HEK293 (cell line): Measurements from ENCODE around the gene MMP28.
A peak's percentile ranks its signal among the peaks of the same experiment; 100 is the strongest.

ENCODE experiments used
- BCL11A ChIP-seq: fragments of 450-650 bp; formaldehyde crosslinking; IDR thresholded peaks from 2 replicates; pipeline ENCODE4 v1.5.1; 2016; ENCODE audit warnings: low read depth, missing biosample characterization, missing genetic modification characterization
- BCL11B ChIP-seq: fragments of 450-650 bp; formaldehyde crosslinking; IDR thresholded peaks from 2 replicates; pipeline ENCODE4 v1.5.1; 2016; ENCODE audit warnings: low read depth, missing biosample characterization, missing genetic modification characterization
- FEZF1 ChIP-seq: fragments of 450-650 bp; formaldehyde crosslinking; IDR thresholded peaks from 2 replicates; pipeline ENCODE4 v1.5.1; 2016; ENCODE audit warnings: missing biosample characterization, missing genetic modification characterization
- GLIS1 ChIP-seq: fragments of 450-650 bp; formaldehyde crosslinking; IDR thresholded peaks from 2 replicates; pipeline ENCODE4 v1.5.1; 2016; ENCODE audit warnings: missing biosample characterization, missing genetic modification characterization
- KLF10 ChIP-seq: fragments of 450-650 bp; IDR thresholded peaks from 2 replicates; pipeline ENCODE4 v1.5.1; 2018; ENCODE audit warnings: missing biosample characterization, mild to moderate bottlenecking, missing genetic modification characterization
- KLF17 ChIP-seq: fragments of 450-650 bp; formaldehyde crosslinking; IDR thresholded peaks from 2 replicates; pipeline ENCODE4 v1.5.1; 2016; ENCODE audit warnings: missing biosample characterization, missing genetic modification characterization
- KLF8 ChIP-seq: fragments of 450-650 bp; formaldehyde crosslinking; IDR thresholded peaks from 2 replicates; pipeline ENCODE4 v1.5.1; 2016; ENCODE audit warnings: missing biosample characterization, missing genetic modification characterization
- REST ChIP-seq: fragments of 450-650 bp; formaldehyde crosslinking; IDR thresholded peaks from 2 replicates; pipeline ENCODE4 v1.5.1; 2016; ENCODE audit warnings: missing biosample characterization, missing genetic modification characterization
- SETDB1 ChIP-seq: IDR thresholded peaks from one replicate; pipeline ENCODE4 v1.6.1; 2017; ENCODE audit warnings: mild to moderate bottlenecking, low read length, moderate library complexity, mixed read lengths; ENCODE audit not compliant: insufficient read length
- SP2 ChIP-seq: fragments of 450-650 bp; formaldehyde crosslinking; IDR thresholded peaks from 2 replicates; pipeline ENCODE4 v1.5.1; 2016; ENCODE audit warnings: missing biosample characterization, missing genetic modification characterization
- ZBTB11 ChIP-seq: fragments of 450-650 bp; formaldehyde crosslinking; conservative IDR thresholded peaks from 2 replicates; pipeline ENCODE4 v1.5.1; 2016; ENCODE audit warnings: low read depth, missing biosample characterization, missing genetic modification characterization
- ZBTB20 ChIP-seq: fragments of 450-650 bp; formaldehyde crosslinking; IDR thresholded peaks from 2 replicates; pipeline ENCODE4 v1.5.1; 2016; ENCODE audit warnings: missing biosample characterization, missing genetic modification characterization
- ZBTB44 ChIP-seq: fragments of 450-650 bp; IDR thresholded peaks from 2 replicates; pipeline ENCODE4 v1.5.1; 2018; ENCODE audit warnings: missing biosample characterization, mild to moderate bottlenecking, missing genetic modification characterization
- ZBTB7A ChIP-seq: fragments of 450-650 bp; formaldehyde crosslinking; IDR thresholded peaks from 2 replicates; pipeline ENCODE4 v1.5.1; 2016; ENCODE audit warnings: low read depth, missing biosample characterization, missing genetic modification characterization
- ZFHX2 ChIP-seq: fragments of 450-650 bp; formaldehyde crosslinking; conservative IDR thresholded peaks from 2 replicates; pipeline ENCODE4 v1.5.1; 2016; ENCODE audit warnings: missing biosample characterization, missing genetic modification characterization
- ZFP3 ChIP-seq: fragments of 450-650 bp; formaldehyde crosslinking; IDR thresholded peaks from 2 replicates; pipeline ENCODE4 v1.5.1; 2016; ENCODE audit warnings: low read depth, missing biosample characterization, missing genetic modification characterization
- ZFP69B ChIP-seq: fragments of 450-650 bp; formaldehyde crosslinking; IDR thresholded peaks from 2 replicates; pipeline ENCODE4 v1.5.1; 2016; ENCODE audit warnings: missing biosample characterization, missing genetic modification characterization
- ZNF2 ChIP-seq: fragments of 450-650 bp; formaldehyde crosslinking; IDR thresholded peaks from 2 replicates; pipeline ENCODE4 v1.5.1; 2016; ENCODE audit warnings: missing biosample characterization, missing genetic modification characterization
- ZNF266 ChIP-seq: fragments of 450-650 bp; formaldehyde crosslinking; IDR thresholded peaks from 2 replicates; pipeline ENCODE4 v1.5.1; 2016; ENCODE audit warnings: missing biosample characterization, missing genetic modification characterization, low read depth
- ZNF473 ChIP-seq: fragments of 450-650 bp; formaldehyde crosslinking; IDR thresholded peaks from 2 replicates; pipeline ENCODE4 v1.5.1; 2017; ENCODE audit warnings: missing biosample characterization, missing genetic modification characterization
- ZNF518A ChIP-seq: fragments of 450-650 bp; formaldehyde crosslinking; conservative IDR thresholded peaks from 2 replicates; pipeline ENCODE4 v1.5.1; 2016; ENCODE audit warnings: low read depth, missing biosample characterization, missing genetic modification characterization
- ZNF654 ChIP-seq: fragments of 450-650 bp; formaldehyde crosslinking; IDR thresholded peaks from 2 replicates; pipeline ENCODE4 v1.5.1; 2016; ENCODE audit warnings: low read depth, missing biosample characterization, missing genetic modification characterization

The MMP28 gene

GRCh38 chr17:35764123-35764991 lies 31.1 kb downstream of the MMP28 start (continued):
- TF ChIP-seq REST (tag by site-specific recombination) (peak; percentile 66; the same call in 1 of the 2 replicates), ZFP69B (tag by site-specific recombination) (peak; percentile 79), ZNF473 (tag by site-specific recombination) (no peak), KLF17 (tag by site-specific recombination) (peak; percentile 76), ZNF2 (tag by site-specific recombination) (peak; percentile 79; the same call in 1 of the 2 replicates), SP2 (peak; percentile 77), ZNF518A (peak; percentile 13; the same call in 1 of the 2 replicates), BCL11A (tag by site-specific recombination) (peak; percentile 70; the same call in 1 of the 2 replicates), ZBTB7A (tag by site-specific recombination) (peak; percentile 52; the same call in 1 of the 2 replicates), KLF8 (tag by site-specific recombination) (peak; percentile 72; the same call in 1 of the 2 replicates), BCL11B (peak; percentile 82), ZFHX2 (peak; percentile 60), KLF10 (tag by site-specific recombination) (peak; percentile 43), FEZF1 (no peak), ZNF654 (tag by site-specific recombination) (peak; percentile 49), GLIS1 (peak; percentile 89), SETDB1 (peak; percentile 78), ZBTB44 (peak; percentile 66), ZBTB20 (peak; percentile 90), ZBTB11 (tag by site-specific recombination) (0 out of 2 replicates have a peak, but pooled peaks have one; percentile 17), ZFP3 (tag by site-specific recombination) (peak; percentile 95), ZNF266 (tag by site-specific recombination) (no peak)
